PFSK-1 (cell line): ENCODE measurements around the gene XRCC4.
A peak's percentile ranks its signal among the peaks of the same experiment; 100 is the strongest.

Experiments
- FOXP2 ChIP-seq: optimal IDR thresholded peaks from 2 replicates; pipeline ENCODE3; 2011; ENCODE audit warnings: borderline replicate concordance, control low read depth, inconsistent platforms; ENCODE audit not compliant: insufficient read depth; ENCODE audit errors: extremely low read length, extremely low read depth
- POLR2AphosphoS5 ChIP-seq: IDR thresholded peaks from 2 replicates; pipeline ENCODE4 v1.6.1; 2012; ENCODE audit warnings: low read depth, mild to moderate bottlenecking, control low read depth, low read length, moderate library complexity
- SIN3A ChIP-seq: IDR thresholded peaks from 2 replicates; pipeline ENCODE4 v1.6.1; 2012; ENCODE audit warnings: mild to moderate bottlenecking, low read length, moderate library complexity, borderline replicate concordance; ENCODE audit not compliant: insufficient read depth
- TAF1 ChIP-seq: IDR thresholded peaks from 2 replicates; pipeline ENCODE4 v1.6.1; 2012; ENCODE audit warnings: low read length, control low read depth, borderline replicate concordance; ENCODE audit not compliant: insufficient read depth
- TF ChIP-seq, protein P1 (sequence below), 2 experiments: IDR thresholded peaks; 2 replicates each; pipeline versions ENCODE4 v1.6.1 to v1.8.0; 2011 to 2012; ENCODE audit warnings: low read depth in 2 of 2, low read length in 2 of 2, control low read depth in 1 of 2, inconsistent platforms in 1 of 2, mild to moderate bottlenecking in 1 of 2, moderate library complexity in 1 of 2; ENCODE audit not compliant: insufficient read depth in 1 of 2

The XRCC4 gene

DNA sequence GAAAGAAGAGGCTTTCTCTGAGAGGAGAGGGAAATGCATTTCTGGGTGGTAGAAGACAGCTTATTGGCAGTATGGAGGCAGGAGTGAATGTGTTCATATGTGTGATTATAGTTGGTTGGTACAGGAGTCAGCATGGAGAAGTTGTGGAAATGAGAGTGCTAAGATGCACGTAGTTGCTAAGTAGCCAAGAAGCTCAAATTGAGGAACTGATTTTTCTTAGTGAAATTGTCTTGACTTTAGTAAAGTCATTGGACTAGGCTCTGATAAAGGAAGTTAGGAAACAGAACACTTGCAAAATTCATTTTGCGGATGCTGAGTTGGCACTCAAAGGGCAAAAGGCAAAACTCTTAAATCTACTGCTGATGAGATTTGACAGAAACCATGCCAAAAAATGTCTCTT lies 235.3 kb downstream of the XRCC4 start:
- TF ChIP-seq, protein P1, sequence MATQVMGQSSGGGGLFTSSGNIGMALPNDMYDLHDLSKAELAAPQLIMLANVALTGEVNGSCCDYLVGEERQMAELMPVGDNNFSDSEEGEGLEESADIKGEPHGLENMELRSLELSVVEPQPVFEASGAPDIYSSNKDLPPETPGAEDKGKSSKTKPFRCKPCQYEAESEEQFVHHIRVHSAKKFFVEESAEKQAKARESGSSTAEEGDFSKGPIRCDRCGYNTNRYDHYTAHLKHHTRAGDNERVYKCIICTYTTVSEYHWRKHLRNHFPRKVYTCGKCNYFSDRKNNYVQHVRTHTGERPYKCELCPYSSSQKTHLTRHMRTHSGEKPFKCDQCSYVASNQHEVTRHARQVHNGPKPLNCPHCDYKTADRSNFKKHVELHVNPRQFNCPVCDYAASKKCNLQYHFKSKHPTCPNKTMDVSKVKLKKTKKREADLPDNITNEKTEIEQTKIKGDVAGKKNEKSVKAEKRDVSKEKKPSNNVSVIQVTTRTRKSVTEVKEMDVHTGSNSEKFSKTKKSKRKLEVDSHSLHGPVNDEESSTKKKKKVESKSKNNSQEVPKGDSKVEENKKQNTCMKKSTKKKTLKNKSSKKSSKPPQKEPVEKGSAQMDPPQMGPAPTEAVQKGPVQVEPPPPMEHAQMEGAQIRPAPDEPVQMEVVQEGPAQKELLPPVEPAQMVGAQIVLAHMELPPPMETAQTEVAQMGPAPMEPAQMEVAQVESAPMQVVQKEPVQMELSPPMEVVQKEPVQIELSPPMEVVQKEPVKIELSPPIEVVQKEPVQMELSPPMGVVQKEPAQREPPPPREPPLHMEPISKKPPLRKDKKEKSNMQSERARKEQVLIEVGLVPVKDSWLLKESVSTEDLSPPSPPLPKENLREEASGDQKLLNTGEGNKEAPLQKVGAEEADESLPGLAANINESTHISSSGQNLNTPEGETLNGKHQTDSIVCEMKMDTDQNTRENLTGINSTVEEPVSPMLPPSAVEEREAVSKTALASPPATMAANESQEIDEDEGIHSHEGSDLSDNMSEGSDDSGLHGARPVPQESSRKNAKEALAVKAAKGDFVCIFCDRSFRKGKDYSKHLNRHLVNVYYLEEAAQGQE (IDR thresholded peaks at IDR 0.05; ENCODE audit: insufficient read depth in 1 of 2, low read depth in 2 of 2, low read length in 2 of 2), result no peak
- TF ChIP-seq POLR2AphosphoS5, result no peak

DNA sequence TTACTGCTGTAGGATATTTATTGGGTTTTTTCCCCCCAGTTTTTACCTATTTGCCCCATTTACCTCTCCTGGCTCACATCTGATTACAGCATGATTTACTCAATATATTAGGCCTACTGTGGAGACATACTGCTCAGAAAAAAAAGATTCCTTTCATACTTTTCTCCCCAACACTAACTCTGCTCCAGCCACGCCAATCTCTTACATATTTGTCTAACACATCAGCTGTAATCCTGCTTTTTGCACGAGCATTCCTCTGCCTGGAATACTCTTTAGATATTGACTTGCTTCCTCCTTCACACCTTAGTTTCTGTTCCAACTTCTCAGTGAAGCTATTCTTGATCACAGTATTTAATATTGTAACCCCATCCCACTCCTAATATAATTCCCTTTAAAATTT lies 236.1 kb downstream of the XRCC4 start:
- TF ChIP-seq TAF1, result no peak
- TF ChIP-seq FOXP2, result no peak
- TF ChIP-seq POLR2AphosphoS5, result no peak
- no peak for TF ChIP-seq SIN3A
- TF ChIP-seq, protein P1 (IDR thresholded peaks at IDR 0.05; ENCODE audit: insufficient read depth in 1 of 2, low read depth in 2 of 2, low read length in 2 of 2), result no peak

DNA sequence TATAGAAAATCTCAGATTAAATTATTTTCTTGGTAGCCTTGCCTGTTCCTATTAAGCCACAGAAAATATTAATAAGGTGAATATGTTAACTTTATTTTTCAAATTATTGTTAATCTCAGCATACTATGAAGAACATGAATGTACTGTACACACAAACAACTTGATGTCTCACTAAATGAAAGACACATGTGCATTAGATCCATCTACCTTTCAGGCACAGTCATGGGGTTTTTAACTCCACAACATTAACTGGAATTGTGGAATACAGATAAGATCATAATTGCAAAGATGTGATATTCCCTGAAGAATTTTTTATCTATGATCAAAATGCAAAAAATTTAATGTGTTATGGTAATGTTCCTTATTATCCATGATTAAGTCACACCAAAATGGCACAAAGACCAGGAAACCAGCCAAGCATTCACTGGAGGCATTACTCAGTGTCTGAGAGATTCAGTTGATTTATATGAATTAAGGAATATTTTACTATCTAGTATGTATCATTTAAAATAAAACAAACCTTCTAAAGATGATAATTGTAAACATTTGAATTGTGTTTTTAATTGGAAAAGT lies 244.2 kb downstream of the XRCC4 start:
- no peak for TF ChIP-seq TAF1
- TF ChIP-seq, protein P1 (IDR thresholded peaks at IDR 0.05; ENCODE audit: insufficient read depth in 1 of 2, low read depth in 2 of 2, low read length in 2 of 2), result no peak

DNA sequence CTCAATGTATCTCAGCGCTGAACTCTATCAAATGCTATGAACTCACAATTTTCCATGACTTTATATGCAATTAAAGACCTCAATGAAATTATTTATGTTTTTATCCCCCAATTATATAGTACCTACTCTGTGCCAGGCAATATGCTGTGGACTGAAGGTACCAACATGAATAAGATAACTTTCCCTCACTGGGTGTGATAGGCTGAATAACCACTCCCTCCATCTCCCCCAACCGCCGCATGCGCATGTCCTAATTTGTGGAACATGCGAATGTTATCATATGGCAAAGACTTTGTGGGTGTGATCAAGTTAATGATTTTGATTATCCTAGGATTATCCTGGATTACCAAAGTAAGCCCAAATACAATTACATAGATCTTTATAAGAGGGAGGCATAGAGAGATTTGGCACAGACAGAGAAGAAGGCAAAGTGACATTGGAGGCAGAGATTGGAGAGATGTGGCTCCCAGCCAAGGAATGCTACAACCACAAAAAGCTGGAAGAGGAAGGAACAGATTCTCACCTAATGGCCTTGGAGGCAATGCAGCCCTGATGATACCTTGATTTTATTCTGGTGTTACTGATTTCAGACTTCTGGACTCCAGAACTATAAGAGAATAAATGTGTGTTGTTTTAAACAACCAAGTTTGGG lies 245.1 kb downstream of the XRCC4 start:
- no peak for TF ChIP-seq FOXP2
- TF ChIP-seq, protein P1 (IDR thresholded peaks at IDR 0.05; ENCODE audit: insufficient read depth in 1 of 2, low read depth in 2 of 2, low read length in 2 of 2), result peak in 1 of 2 experiments; percentile 50; a peak in 1 of 4 replicates
- peak; percentile 25; the same call in 1 of the 2 replicates for TF ChIP-seq TAF1

DNA sequence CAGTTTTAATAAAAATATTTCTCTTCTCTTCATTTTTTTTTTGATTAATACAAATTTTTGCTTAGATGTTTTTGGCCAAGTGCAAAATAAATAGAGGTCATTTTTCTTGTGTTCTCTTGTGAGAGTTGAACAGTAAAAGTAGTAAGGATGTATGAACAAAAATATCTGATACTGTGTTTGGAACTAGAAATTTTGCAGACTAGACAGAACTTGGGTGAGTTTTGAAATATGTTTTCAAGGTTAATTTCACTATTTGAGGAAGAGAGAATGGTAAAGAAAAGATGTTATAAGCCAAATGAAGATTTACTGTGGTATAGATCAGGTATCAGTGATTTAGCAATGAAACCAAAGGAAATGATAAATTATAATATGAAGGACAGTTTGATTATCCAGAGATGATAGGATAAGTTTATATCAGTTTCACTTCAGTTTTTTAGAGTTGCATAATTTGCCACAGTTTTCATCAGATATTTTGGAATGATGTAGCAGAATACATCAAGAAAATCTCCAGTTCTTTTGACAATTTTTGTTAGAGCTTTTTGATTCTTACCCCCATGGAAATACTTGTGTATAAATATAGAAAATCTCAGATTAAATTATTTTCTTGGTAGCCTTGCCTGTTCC lies 246.3 kb downstream of the XRCC4 start:
- TF ChIP-seq TAF1 (no peak), POLR2AphosphoS5 (no peak), FOXP2 (no peak), SIN3A (no peak)
- TF ChIP-seq, protein P1 (IDR thresholded peaks at IDR 0.05; ENCODE audit: insufficient read depth in 1 of 2, low read depth in 2 of 2, low read length in 2 of 2), result no peak
